Muscle of leg (tissue), 11 donors: ENCODE results near the gene SEPTIN6. TPM values are rescaled to one million over a fixed set of nuclear protein-coding genes. Genes with fewer than 3 reads are reported as not detected.

Source experiments
- DNase-seq: peaks from one replicate; pipeline ENCODE4 v3.0.0; 2013
- H3K27ac ChIP-seq: one replicate; pipeline ENCODE4 v1.5.1; 2013; ENCODE audit warnings: mild to moderate bottlenecking, low read length, control low read depth
- H3K27me3 ChIP-seq: one replicate; pipeline ENCODE4 v1.6.1; 2013; ENCODE audit warnings: low read length; ENCODE audit not compliant: control insufficient read depth, insufficient read depth
- H3K36me3 ChIP-seq: one replicate; pipeline ENCODE4 v1.6.1; 2013; ENCODE audit warnings: low read length; ENCODE audit not compliant: control insufficient read depth, insufficient read depth
- H3K4me1 ChIP-seq: one replicate; pipeline ENCODE4 v1.6.1; 2013; ENCODE audit warnings: low read length; ENCODE audit not compliant: control insufficient read depth, insufficient read depth
- H3K4me3 ChIP-seq: one replicate; pipeline ENCODE4 v1.5.1; 2013; ENCODE audit warnings: low read length, control low read depth
- H3K9me3 ChIP-seq: replicated peaks from 2 replicates; pipeline ENCODE4 v1.6.1; 2013; ENCODE audit warnings: low read depth, low read length; ENCODE audit not compliant: control insufficient read depth
- WGBS: methylation state at CpG from one replicate; pipeline ENCODE4 v1.1.5; 2013; ENCODE audit warnings: missing lambda C conversion rate; ENCODE audit not compliant: insufficient coverage; 5-methylcytosine and 5-hydroxymethylcytosine counted together
- polyA plus RNA-seq, 8 donors: library from polyadenylated mRNA; unstranded; fragments of 120-200 nt; gene quantifications; one replicate each; pipeline versions ENCODE4 v1.2.1 to v1.2.3, GENCODE V29; 2013; ENCODE audit warnings: inconsistent platforms in 1 of 8, low replicate concordance in 1 of 8; ENCODE audit not compliant: insufficient read length in 8 of 8, insufficient read depth in 1 of 8
- total RNA-seq: library from RNA; stranded (reverse); fragments of 120-200 nt; gene quantifications from one replicate; pipeline ENCODE4 v1.2.4, GENCODE V29; 2013

SEPTIN6 gene
- total and polyA plus RNA-seq, 9 donors, result 26.5 to 50.0 (median 39.0) TPM

GRCh38 chrX:119721926-119722325 lies 29.0 kb upstream of the SEPTIN6 start:
- Histone ChIP-seq H3K27ac (no peak overlapping the region), H3K4me1 (no peaks in the 10 kb centered on the region), H3K4me3 (no peak overlapping the region), H3K36me3 (no peaks in the 10 kb centered on the region), H3K9me3 (no peaks in the 10 kb centered on the region), H3K27me3 (peaks cover 3% of the 10 kb centered on the region)
- WGBS, result 90% methylated on average over 1 of the region's 2 CpGs
- DNase-seq, result no peak

- Histone ChIP-seq H3K27me3 (peaks cover 3% of the 10 kb centered on the region), H3K4me1 (no peaks in the 10 kb centered on the region), H3K4me3 (no peak overlapping the region), H3K36me3 (no peaks in the 10 kb centered on the region), H3K9me3 (no peaks in the 10 kb centered on the region), H3K27ac (no peak overlapping the region)
- no peak for DNase-seq
- WGBS, result 69% methylated on average over 1 of the region's 6 CpGs
Observed at GRCh38 chrX:119721487-119721886, 28.5 kb upstream of the SEPTIN6 start.

- Histone ChIP-seq H3K4me1 (no peaks in the 10 kb centered on the region), H3K36me3 (no peaks in the 10 kb centered on the region), H3K4me3 (no peak overlapping the region), H3K27me3 (no peaks in the 10 kb centered on the region), H3K27ac (no peak overlapping the region), H3K9me3 (no peaks in the 10 kb centered on the region)
- no peak for DNase-seq
- no CpG with 5 or more reads among the region's 3 CpGs for WGBS
Observed at GRCh38 chrX:119709630-119710029, 16.7 kb upstream of the SEPTIN6 start.

- Histone ChIP-seq H3K27ac (no peak overlapping the region), H3K36me3 (no peaks in the 10 kb centered on the region), H3K4me3 (no peak overlapping the region), H3K4me1 (no peaks in the 10 kb centered on the region), H3K9me3 (no peaks in the 10 kb centered on the region), H3K27me3 (no peaks in the 10 kb centered on the region)
- DNase-seq, result no peak
- WGBS, result 100% methylated on average over 1 of the region's 2 CpGs
Observed at GRCh38 chrX:119708936-119709335, 16.0 kb upstream of the SEPTIN6 start.

GRCh38 chrX:119706616-119707015 lies 13.6 kb upstream of the SEPTIN6 start:
- no peaks in the 10 kb centered on the region for H3K36me3 ChIP-seq
- no peak overlapping the region for H3K27ac ChIP-seq
- H3K27me3 ChIP-seq, result no peaks in the 10 kb centered on the region
- H3K9me3 ChIP-seq, result no peaks in the 10 kb centered on the region
- no CpG with 5 or more reads among the region's 5 CpGs for WGBS
- DNase-seq, result no peak
- no peak overlapping the region for H3K4me3 ChIP-seq
- no peaks in the 10 kb centered on the region for H3K4me1 ChIP-seq

- Histone ChIP-seq H3K4me1 (peaks cover under 1% of the 10 kb centered on the region), H3K36me3 (no peaks in the 10 kb centered on the region), H3K9me3 (no peaks in the 10 kb centered on the region), H3K27ac (no peak overlapping the region), H3K4me3 (no peak overlapping the region), H3K27me3 (no peaks in the 10 kb centered on the region)
- DNase-seq, result peak; percentile 50
Observed at GRCh38 chrX:119698845-119699244, 5.9 kb upstream of the SEPTIN6 start.

GRCh38 chrX:119696251-119696890 lies 3.4 kb upstream of the SEPTIN6 start:
- no peak overlapping the region for H3K4me3 ChIP-seq
- no peaks in the 10 kb centered on the region for H3K36me3 ChIP-seq
- H3K27me3 ChIP-seq, result peaks cover 4% of the 10 kb centered on the region
- peaks cover 4% of the 10 kb centered on the region for H3K4me1 ChIP-seq
- no peaks in the 10 kb centered on the region for H3K9me3 ChIP-seq
- no peak overlapping the region for H3K27ac ChIP-seq
- WGBS, result 100% methylated on average over 3 of the region's 9 CpGs
- DNase-seq, result no peak

GRCh38 chrX:119695535-119696050 lies 2.6 kb upstream of the SEPTIN6 start:
- no peaks in the 10 kb centered on the region for H3K36me3 ChIP-seq
- WGBS, result 77% methylated on average over 8 of the region's 12 CpGs
- peaks cover 5% of the 10 kb centered on the region for H3K27me3 ChIP-seq
- DNase-seq, result no peak
- peaks cover 4% of the 10 kb centered on the region for H3K4me1 ChIP-seq
- no peak overlapping the region for H3K4me3 ChIP-seq
- H3K9me3 ChIP-seq, result no peaks in the 10 kb centered on the region
- H3K27ac ChIP-seq, result no peak overlapping the region

GRCh38 chrX:119694601-119695534 lies 1.9 kb upstream of the SEPTIN6 start:
- WGBS, result 63% methylated on average over 29 of the region's 39 CpGs
- Histone ChIP-seq H3K4me1 (peaks cover 4% of the 10 kb centered on the region), H3K27ac (no peak overlapping the region), H3K36me3 (no peaks in the 10 kb centered on the region), H3K4me3 (no peak overlapping the region), H3K27me3 (peaks cover 5% of the 10 kb centered on the region), H3K9me3 (no peaks in the 10 kb centered on the region)
- peak; percentile 30 for DNase-seq

- no peaks in the 10 kb centered on the region for H3K9me3 ChIP-seq
- H3K36me3 ChIP-seq, result no peaks in the 10 kb centered on the region
- DNase-seq, result peak; percentile 59
- H3K27me3 ChIP-seq, result peaks cover 5% of the 10 kb centered on the region
- H3K27ac ChIP-seq, result peak overlapping the region; percentile 76
- 52% methylated on average over 18 of the region's 23 CpGs for WGBS
- H3K4me1 ChIP-seq, result peaks cover 4% of the 10 kb centered on the region
- peak overlapping the region; percentile 69 for H3K4me3 ChIP-seq
Observed at GRCh38 chrX:119693996-119694451, 1.1 kb upstream of the SEPTIN6 start.
